HEK293 (cell line): ENCODE results near the gene ADAMTSL4.

ENCODE experiments used
- ZNF274 ChIP-seq, 2 experiments: fragments of 200-500 bp in 1 of 2; fragments of 450-650 bp in 1 of 2; sonication (Bioruptor generic) in 1 of 2; formaldehyde crosslinking in 1 of 2; IDR thresholded peaks; 2 replicates each; pipeline versions ENCODE4 v1.5.1 to v1.6.1; 2014 to 2016; ENCODE audit warnings: borderline replicate concordance in 1 of 2, inconsistent platforms in 1 of 2, low read length in 1 of 2, missing biosample characterization in 1 of 2, missing genetic modification characterization in 1 of 2
- TF ChIP-seq, protein P1 (sequence below): sonication (generic); formaldehyde crosslinking; IDR thresholded peaks from 2 replicates; pipeline ENCODE4 v1.8.1; 2022; ENCODE audit warnings: mild to moderate bottlenecking, moderate library complexity, missing genetic modification reagents
- TF ChIP-seq, protein P2 (sequence below): fragments of 450-650 bp; formaldehyde crosslinking; IDR thresholded peaks from 2 replicates; pipeline ENCODE4 v1.5.1; 2017; ENCODE audit warnings: missing biosample characterization, missing genetic modification characterization
- TF ChIP-seq, protein P3 (sequence below): fragments of 450-650 bp; formaldehyde crosslinking; IDR thresholded peaks from 2 replicates; pipeline ENCODE4 v1.5.1; 2016; ENCODE audit warnings: missing biosample characterization, missing genetic modification characterization
- TF ChIP-seq, protein P4 (sequence below): fragments of 450-650 bp; IDR thresholded peaks from 2 replicates; pipeline ENCODE4 v1.5.1; 2018; ENCODE audit warnings: missing biosample characterization, mild to moderate bottlenecking, missing genetic modification characterization

DNA sequence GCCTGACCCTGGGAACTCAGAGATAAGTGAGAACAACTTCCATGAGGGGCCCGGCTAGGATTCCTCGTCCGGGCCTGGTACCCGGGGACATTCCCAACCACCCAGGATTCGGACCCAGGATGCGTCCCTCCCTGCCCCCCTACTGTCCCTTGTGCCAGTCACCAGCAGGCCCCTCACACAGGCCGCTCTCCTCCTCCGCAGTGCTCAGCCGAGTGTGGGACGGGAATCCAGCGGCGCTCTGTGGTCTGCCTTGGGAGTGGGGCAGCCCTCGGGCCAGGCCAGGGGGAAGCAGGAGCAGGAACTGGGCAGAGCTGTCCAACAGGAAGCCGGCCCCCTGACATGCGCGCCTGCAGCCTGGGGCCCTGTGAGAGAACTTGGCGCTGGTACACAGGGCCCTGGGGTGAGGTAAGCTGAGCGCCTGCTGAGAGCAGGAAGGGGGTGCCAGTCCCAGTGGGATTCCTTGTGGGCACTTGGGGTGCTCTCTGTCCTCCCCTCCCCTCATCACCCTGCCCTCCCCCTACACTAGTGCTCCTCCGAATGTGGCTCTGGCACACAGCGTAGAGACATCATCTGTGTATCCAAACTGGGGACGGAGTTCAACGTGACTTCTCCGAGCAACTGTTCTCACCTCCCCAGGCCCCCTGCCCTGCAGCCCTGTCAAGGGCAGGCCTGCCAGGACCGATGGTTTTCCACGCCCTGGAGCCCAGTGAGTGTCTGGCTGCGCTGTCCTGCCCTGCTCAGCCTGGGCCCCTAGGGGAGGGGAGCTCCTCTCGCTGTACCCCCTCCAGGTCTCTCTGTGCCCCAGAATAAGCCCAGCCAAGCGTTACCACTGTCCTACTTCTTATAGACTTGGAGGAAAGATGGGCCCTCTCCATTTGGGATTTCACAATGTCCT, 9.8 kb downstream of the ADAMTSL4 start:
- TF ChIP-seq, protein P1, sequence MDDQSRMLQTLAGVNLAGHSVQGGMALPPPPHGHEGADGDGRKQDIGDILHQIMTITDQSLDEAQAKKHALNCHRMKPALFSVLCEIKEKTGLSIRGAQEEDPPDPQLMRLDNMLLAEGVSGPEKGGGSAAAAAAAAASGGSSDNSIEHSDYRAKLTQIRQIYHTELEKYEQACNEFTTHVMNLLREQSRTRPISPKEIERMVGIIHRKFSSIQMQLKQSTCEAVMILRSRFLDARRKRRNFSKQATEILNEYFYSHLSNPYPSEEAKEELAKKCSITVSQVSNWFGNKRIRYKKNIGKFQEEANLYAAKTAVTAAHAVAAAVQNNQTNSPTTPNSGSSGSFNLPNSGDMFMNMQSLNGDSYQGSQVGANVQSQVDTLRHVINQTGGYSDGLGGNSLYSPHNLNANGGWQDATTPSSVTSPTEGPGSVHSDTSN (CRISPR knock-in tag), result no peak
- TF ChIP-seq, protein P2, sequence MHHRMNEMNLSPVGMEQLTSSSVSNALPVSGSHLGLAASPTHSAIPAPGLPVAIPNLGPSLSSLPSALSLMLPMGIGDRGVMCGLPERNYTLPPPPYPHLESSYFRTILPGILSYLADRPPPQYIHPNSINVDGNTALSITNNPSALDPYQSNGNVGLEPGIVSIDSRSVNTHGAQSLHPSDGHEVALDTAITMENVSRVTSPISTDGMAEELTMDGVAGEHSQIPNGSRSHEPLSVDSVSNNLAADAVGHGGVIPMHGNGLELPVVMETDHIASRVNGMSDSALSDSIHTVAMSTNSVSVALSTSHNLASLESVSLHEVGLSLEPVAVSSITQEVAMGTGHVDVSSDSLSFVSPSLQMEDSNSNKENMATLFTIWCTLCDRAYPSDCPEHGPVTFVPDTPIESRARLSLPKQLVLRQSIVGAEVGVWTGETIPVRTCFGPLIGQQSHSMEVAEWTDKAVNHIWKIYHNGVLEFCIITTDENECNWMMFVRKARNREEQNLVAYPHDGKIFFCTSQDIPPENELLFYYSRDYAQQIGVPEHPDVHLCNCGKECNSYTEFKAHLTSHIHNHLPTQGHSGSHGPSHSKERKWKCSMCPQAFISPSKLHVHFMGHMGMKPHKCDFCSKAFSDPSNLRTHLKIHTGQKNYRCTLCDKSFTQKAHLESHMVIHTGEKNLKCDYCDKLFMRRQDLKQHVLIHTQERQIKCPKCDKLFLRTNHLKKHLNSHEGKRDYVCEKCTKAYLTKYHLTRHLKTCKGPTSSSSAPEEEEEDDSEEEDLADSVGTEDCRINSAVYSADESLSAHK, result no peak
- TF ChIP-seq, protein P3, sequence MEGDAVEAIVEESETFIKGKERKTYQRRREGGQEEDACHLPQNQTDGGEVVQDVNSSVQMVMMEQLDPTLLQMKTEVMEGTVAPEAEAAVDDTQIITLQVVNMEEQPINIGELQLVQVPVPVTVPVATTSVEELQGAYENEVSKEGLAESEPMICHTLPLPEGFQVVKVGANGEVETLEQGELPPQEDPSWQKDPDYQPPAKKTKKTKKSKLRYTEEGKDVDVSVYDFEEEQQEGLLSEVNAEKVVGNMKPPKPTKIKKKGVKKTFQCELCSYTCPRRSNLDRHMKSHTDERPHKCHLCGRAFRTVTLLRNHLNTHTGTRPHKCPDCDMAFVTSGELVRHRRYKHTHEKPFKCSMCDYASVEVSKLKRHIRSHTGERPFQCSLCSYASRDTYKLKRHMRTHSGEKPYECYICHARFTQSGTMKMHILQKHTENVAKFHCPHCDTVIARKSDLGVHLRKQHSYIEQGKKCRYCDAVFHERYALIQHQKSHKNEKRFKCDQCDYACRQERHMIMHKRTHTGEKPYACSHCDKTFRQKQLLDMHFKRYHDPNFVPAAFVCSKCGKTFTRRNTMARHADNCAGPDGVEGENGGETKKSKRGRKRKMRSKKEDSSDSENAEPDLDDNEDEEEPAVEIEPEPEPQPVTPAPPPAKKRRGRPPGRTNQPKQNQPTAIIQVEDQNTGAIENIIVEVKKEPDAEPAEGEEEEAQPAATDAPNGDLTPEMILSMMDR (tag by site-specific recombination), result no peak
- TF ChIP-seq ZNF274 (IDR thresholded peaks at IDR 0.05; ENCODE audit: low read length) (no peak), ZNF274 (tag by site-specific recombination; IDR thresholded peaks at IDR 0.05; ENCODE audit: borderline replicate concordance) (no peak)
- TF ChIP-seq, protein P4, sequence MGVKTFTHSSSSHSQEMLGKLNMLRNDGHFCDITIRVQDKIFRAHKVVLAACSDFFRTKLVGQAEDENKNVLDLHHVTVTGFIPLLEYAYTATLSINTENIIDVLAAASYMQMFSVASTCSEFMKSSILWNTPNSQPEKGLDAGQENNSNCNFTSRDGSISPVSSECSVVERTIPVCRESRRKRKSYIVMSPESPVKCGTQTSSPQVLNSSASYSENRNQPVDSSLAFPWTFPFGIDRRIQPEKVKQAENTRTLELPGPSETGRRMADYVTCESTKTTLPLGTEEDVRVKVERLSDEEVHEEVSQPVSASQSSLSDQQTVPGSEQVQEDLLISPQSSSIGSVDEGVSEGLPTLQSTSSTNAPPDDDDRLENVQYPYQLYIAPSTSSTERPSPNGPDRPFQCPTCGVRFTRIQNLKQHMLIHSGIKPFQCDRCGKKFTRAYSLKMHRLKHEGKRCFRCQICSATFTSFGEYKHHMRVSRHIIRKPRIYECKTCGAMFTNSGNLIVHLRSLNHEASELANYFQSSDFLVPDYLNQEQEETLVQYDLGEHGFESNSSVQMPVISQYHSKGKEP (tag by site-specific recombination), result no peak
